BLaER1 treated with 17β-estradiol and CSF1 and Interleukin-3, amounts not matched to agents 10 nM and 100 nM (cell line): Measurements from ENCODE around the gene TMEM59L.

Source experiments
- H3K27ac ChIP-seq, 11 experiments: shearing (Covaris generic); formaldehyde crosslinking; 2 replicates each; pipeline ENCODE4 v1.8.1; 2022
- H3K27me3 ChIP-seq, 11 experiments: shearing (Covaris generic); formaldehyde crosslinking; 2 replicates each; pipeline ENCODE4 v1.8.1; 2022
- H3K36me3 ChIP-seq, 11 experiments: shearing (Covaris generic); formaldehyde crosslinking; 2 replicates each; pipeline ENCODE4 v1.8.1; 2022
- H3K4me1 ChIP-seq, 10 experiments: shearing (Covaris generic); formaldehyde crosslinking; 2 replicates each; pipeline ENCODE4 v1.8.1; 2022
- H3K4me2 ChIP-seq, 11 experiments: shearing (Covaris generic); formaldehyde crosslinking; 2 replicates each; pipeline ENCODE4 v1.8.1; 2022
- H3K4me3 ChIP-seq, 10 experiments: shearing (Covaris generic); formaldehyde crosslinking; 2 replicates each; pipeline ENCODE4 v1.8.1; 2022
- H3K9ac ChIP-seq, 11 experiments: shearing (Covaris generic); formaldehyde crosslinking; 2 replicates each; pipeline ENCODE4 v1.8.1; 2022
- H3K9me3 ChIP-seq, 11 experiments: shearing (Covaris generic); formaldehyde crosslinking; replicated peaks in 1 of 11; 2 replicates each; pipeline ENCODE4 v1.8.1; 2022
- H4K20me1 ChIP-seq, 11 experiments: shearing (Covaris generic); formaldehyde crosslinking; 2 replicates each; pipeline ENCODE4 v1.8.1; 2022
- Cebpa-rat ChIP-seq, 11 experiments: shearing (Covaris generic); IDR thresholded peaks; 2 replicates each; pipeline ENCODE4 v1.8.1; 2022

TMEM59L gene

GRCh38 chr19:18612772-18613588, at the start of gene TMEM59L:
Gene TMEM59L, plus strand, starts transcription at chr19:18612870. Its CDS starts 89 bp downstream, at chr19:18612959.
- H3K9ac ChIP-seq = peak within 1 kb of the TSS in 6 of 11 experiments; percentile 15 to 54 (median 38); a peak in 5 of 22 replicates

GRCh38 chr19:18566953-18567352, 45.7 kb upstream of the TMEM59L start:
- 0 out of 22 replicates have a peak overlapping the region, but pooled peaks of 1 of the 11 experiments have one; percentile 2 for H3K9ac ChIP-seq
- no peak overlapping the region for H3K27ac ChIP-seq
- peaks cover 77 to 86% (median 82%) of the 10 kb centered on the region in 11 experiments for H3K36me3 ChIP-seq
- H3K4me1 ChIP-seq = peaks cover 0 to 9% (median 6%) of the 10 kb centered on the region in 10 experiments; a peak in 14 of 20 replicates
- no peak for TF ChIP-seq Cebpa-rat (IDR thresholded peaks at IDR 0.05)
- H4K20me1 ChIP-seq = peaks cover 0 to 11% (median 2%) of the 10 kb centered on the region in 11 experiments; a peak in 12 of 22 replicates
- no peaks in the 10 kb centered on the region for H3K9me3 ChIP-seq
- no peaks in the 10 kb centered on the region for H3K27me3 ChIP-seq
- no peak overlapping the region for H3K4me2 ChIP-seq
- no peak overlapping the region for H3K4me3 ChIP-seq

More at GRCh38 chr19:18612772-18613588, at the start of gene TMEM59L:
- Histone ChIP-seq H3K27me3 (peaks cover 82 to 99% (median 88%) of the 10 kb centered on the region in 11 experiments), H4K20me1 (peaks cover 0 to 66% (median 56%) of the 10 kb centered on the region in 11 experiments; a peak in 19 of 22 replicates), H3K4me1 (peaks cover 26 to 35% (median 33%) of the 10 kb centered on the region in 10 experiments), H3K4me2 (peak within 1 kb of the TSS; percentile 86 to 94 (median 87)), H3K27ac (no peak within 1 kb of the TSS), H3K36me3 (no peaks in the 10 kb centered on the region), H3K4me3 (peak within 1 kb of the TSS; percentile 40 to 69 (median 58)), H3K9me3 (peaks cover 0 to 21% (median 12%) of the 10 kb centered on the region in 11 experiments; a peak in 16 of 22 replicates)
- TF ChIP-seq Cebpa-rat (IDR thresholded peaks at IDR 0.05) = no peak

- H3K4me1 ChIP-seq = peaks cover 9 to 18% (median 16%) of the 10 kb centered on the region in 10 experiments
- TF ChIP-seq Cebpa-rat (IDR thresholded peaks at IDR 0.05) = no peak
- no peak overlapping the region for H3K27ac ChIP-seq
- peaks cover 11 to 19% (median 16%) of the 10 kb centered on the region in 11 experiments; a peak in 21 of 22 replicates for H4K20me1 ChIP-seq
- no peaks in the 10 kb centered on the region for H3K27me3 ChIP-seq
- no peaks in the 10 kb centered on the region for H3K9me3 ChIP-seq
- no peak overlapping the region for H3K4me3 ChIP-seq
- peaks cover 66 to 81% (median 76%) of the 10 kb centered on the region in 11 experiments for H3K36me3 ChIP-seq
- no peak overlapping the region for H3K9ac ChIP-seq
- H3K4me2 ChIP-seq = no peak overlapping the region
Observed at GRCh38 chr19:18568367-18568766, 44.3 kb upstream of the TMEM59L start.

GRCh38 chr19:18571564-18572344, 40.9 kb upstream of the TMEM59L start, which contains the start of gene UBA52:
Gene UBA52, plus strand, starts transcription at chr19:18571857. Its CDS starts 1,444 bp downstream, at chr19:18573301.
- Histone ChIP-seq H3K27me3 (no peaks in the 10 kb centered on the region), H3K4me1 (peaks cover 14 to 39% (median 33%) of the 10 kb centered on the region in 10 experiments), H3K36me3 (peaks cover 66 to 81% (median 76%) of the 10 kb centered on the region in 11 experiments), H3K4me2 (peak within 1 kb of the TSS; percentile 88 to 99 (median 97)), H4K20me1 (peaks cover 42 to 51% (median 50%) of the 10 kb centered on the region in 11 experiments), H3K9me3 (no peaks in the 10 kb centered on the region), H3K4me3 (peak within 1 kb of the TSS; percentile 84 to 98 (median 92)), H3K9ac (peak within 1 kb of the TSS; percentile 93 to 99 (median 96)), H3K27ac (peak within 1 kb of the TSS; percentile 89 to 97 (median 92))
- TF ChIP-seq Cebpa-rat (IDR thresholded peaks at IDR 0.05) = no peak

GRCh38 chr19:18574691-18575291, 37.9 kb upstream of the TMEM59L start:
- Histone ChIP-seq H3K9me3 (no peaks in the 10 kb centered on the region), H3K27me3 (no peaks in the 10 kb centered on the region), H3K9ac (peak overlapping the region in 7 of 11 experiments; percentile 3 to 98 (median 95); a peak in 10 of 22 replicates), H3K4me3 (peak overlapping the region in 1 of 10 experiments; percentile 89; a peak in 1 of 20 replicates), H3K27ac (peak overlapping the region in 1 of 11 experiments; percentile 9; a peak in 3 of 22 replicates), H3K4me1 (peaks cover 14 to 39% (median 33%) of the 10 kb centered on the region in 10 experiments), H3K4me2 (peak overlapping the region in 9 of 11 experiments; percentile 0 to 99 (median 93); a peak in 11 of 22 replicates), H3K36me3 (peaks cover 51 to 68% (median 61%) of the 10 kb centered on the region in 11 experiments), H4K20me1 (peaks cover 42 to 76% (median 58%) of the 10 kb centered on the region in 11 experiments)
- TF ChIP-seq Cebpa-rat (IDR thresholded peaks at IDR 0.05) = no peak

- no peak overlapping the region for H3K27ac ChIP-seq
- no peaks in the 10 kb centered on the region for H3K27me3 ChIP-seq
- no peak overlapping the region for H3K4me3 ChIP-seq
- no peaks in the 10 kb centered on the region for H3K9me3 ChIP-seq
- H3K4me2 ChIP-seq = no peak overlapping the region
- no peak overlapping the region for H3K9ac ChIP-seq
- peaks cover 51 to 60% (median 57%) of the 10 kb centered on the region in 11 experiments for H3K36me3 ChIP-seq
- TF ChIP-seq Cebpa-rat (IDR thresholded peaks at IDR 0.05) = no peak
- peaks cover 42 to 76% (median 58%) of the 10 kb centered on the region in 11 experiments for H4K20me1 ChIP-seq
- H3K4me1 ChIP-seq = peaks cover 14 to 31% (median 27%) of the 10 kb centered on the region in 10 experiments
Observed at GRCh38 chr19:18576383-18576782, 36.3 kb upstream of the TMEM59L start.

GRCh38 chr19:18577365-18577914, 35.2 kb upstream of the TMEM59L start:
- peaks cover 14 to 31% (median 27%) of the 10 kb centered on the region in 10 experiments for H3K4me1 ChIP-seq
- peaks cover 39 to 73% (median 54%) of the 10 kb centered on the region in 11 experiments for H4K20me1 ChIP-seq
- no peak overlapping the region for H3K4me2 ChIP-seq
- H3K9me3 ChIP-seq = no peaks in the 10 kb centered on the region
- H3K4me3 ChIP-seq = no peak overlapping the region
- H3K27me3 ChIP-seq = no peaks in the 10 kb centered on the region
- H3K36me3 ChIP-seq = peaks cover 51 to 60% (median 57%) of the 10 kb centered on the region in 11 experiments
- no peak overlapping the region for H3K27ac ChIP-seq
- TF ChIP-seq Cebpa-rat (IDR thresholded peaks at IDR 0.05) = no peak
- no peak overlapping the region for H3K9ac ChIP-seq

GRCh38 chr19:18580311-18580710, 32.4 kb upstream of the TMEM59L start:
- Histone ChIP-seq H3K9me3 (no peaks in the 10 kb centered on the region), H3K4me1 (peaks cover 4 to 23% (median 15%) of the 10 kb centered on the region in 10 experiments), H3K4me3 (no peak overlapping the region), H3K4me2 (no peak overlapping the region), H3K27me3 (no peaks in the 10 kb centered on the region), H3K9ac (no peak overlapping the region), H3K36me3 (peaks cover 25 to 34% (median 31%) of the 10 kb centered on the region in 11 experiments), H4K20me1 (peaks cover 13 to 44% (median 25%) of the 10 kb centered on the region in 11 experiments; a peak in 21 of 22 replicates), H3K27ac (no peak overlapping the region)
- TF ChIP-seq Cebpa-rat (IDR thresholded peaks at IDR 0.05) = no peak
